GM15510 (cell line): ENCODE measurements around the gene CLDND2.
A peak's percentile ranks its signal among the peaks of the same experiment; 100 is the strongest.

ENCODE experiments used
- POLR2A ChIP-seq: IDR thresholded peaks from 3 replicates; pipeline ENCODE4 v1.6.1; 2011; ENCODE audit warnings: borderline replicate concordance; ENCODE audit not compliant: insufficient read length; ENCODE audit errors: extremely low read depth

CLDND2 gene

DNA sequence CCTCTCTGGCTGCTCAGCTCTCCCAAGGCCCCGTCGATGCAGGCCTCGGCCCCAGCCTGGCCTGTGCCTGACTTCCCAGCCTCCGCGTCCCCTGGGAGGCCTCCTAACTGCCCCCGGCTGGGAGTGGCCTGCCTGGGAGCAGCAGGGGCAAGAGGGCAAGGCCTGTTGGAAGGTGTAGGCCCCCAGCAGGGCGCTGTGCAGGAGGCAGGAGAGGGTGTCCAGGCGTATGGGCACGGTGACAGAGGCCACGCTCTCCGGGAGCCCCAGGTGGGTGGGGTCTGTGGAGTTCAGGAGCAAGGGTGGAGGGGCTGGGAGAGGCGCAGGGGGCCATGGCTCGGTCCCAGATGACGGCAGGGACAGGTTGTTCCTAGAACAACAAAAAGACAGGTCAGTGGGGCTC is 20.3 kb upstream of the CLDND2 start:
- TF ChIP-seq POLR2A = no peak

DNA sequence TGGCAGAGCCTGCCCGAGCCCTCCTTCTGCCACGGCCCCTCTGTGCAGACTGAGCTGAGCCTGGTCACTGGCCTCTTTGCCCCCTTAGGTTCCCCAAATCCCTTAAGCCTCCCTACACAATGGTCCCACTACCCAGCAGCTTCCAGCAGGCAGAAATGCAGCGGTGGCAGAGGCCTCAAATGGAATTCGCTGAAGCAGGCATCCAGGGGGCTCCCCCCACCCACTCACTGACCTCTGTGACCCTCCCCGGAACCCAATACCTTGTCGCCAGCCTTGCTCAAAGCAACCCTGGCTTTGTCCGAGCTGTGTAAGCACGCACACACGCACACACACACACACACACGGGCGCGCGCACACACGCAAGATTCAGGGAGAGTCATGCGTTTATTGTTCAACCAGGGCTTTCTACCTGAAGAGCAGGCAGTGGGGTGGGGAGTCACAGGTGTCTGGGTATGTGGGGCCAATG is 19.2 kb upstream of the CLDND2 start, which contains the start of gene LIM2:
TSS of gene LIM2 (minus strand) at position 51 of the 466 bp plus-strand sequence. CDS start 531 bp downstream, outside the sequence.
- no peak for TF ChIP-seq POLR2A

DNA sequence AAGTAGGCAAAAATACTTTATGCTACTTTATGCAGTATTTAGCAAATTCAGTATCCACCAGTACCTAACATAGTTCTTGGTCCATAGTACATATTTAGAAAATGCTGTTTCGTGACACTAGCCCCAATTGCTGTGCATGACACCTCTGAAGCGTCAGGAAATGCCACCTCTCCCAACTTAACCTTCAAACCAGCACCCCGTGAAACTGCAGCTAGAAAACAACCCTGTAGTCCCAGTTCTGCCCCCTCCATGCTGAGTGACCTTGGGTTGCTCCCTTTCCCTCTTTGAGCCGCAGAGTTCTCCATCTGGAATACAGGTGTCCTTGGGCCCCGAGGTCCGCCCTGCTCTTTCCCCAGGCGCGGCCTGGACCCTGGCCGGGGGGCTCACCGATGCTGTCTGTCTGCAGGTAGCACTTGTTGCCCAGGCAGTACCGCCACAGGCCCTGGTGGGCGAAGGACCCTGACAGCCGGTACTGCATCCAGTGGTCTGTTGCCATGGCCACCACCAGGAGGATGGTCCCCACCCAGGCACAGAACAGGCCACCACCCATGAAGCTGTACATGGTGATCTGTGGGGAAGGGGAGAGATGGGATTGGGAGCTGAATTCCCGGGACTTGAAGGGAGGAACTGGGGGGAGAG is 18.2 kb upstream of the CLDND2 start:
- no peak for TF ChIP-seq POLR2A

DNA sequence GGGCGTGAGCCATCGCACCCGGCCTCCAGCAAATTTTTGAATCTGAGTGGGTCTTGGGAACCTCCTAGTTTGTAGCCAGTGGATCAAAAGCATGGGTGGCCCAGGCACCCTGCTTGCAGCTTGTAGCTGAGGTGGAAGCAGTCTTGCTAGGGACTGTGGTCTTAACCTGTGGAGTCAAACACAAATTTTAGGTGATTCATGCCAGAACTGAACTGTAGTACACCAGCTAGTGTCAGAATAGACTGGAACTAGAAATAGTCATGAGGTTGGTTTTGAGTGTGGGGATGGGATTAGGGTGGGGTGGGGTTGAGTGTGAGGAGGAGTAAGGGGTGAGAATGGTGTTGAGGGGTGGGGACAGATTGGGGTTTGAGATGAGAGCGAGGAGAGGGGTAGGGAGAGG is 13.2 kb upstream of the CLDND2 start:
- TF ChIP-seq POLR2A = no peak

DNA sequence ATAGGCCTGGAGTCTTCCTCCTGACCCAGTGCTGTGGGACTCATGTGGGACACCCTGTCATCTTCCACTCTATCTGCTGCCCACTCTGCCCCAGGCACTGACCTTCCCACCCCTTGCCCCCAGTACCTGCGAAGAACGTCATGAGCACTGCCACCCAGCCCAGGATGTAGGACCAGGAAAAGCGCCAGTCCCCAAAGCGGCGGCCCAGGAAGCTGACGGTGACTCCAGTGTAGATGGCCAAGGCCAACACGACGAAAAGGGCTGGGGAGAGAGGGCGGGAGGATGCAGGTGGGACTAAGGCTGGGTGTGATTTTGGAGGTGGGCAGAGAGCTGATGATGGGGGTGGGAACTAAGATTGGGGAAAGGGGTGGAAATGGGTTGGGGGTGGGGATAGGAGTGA is 11.6 kb upstream of the CLDND2 start:
- no peak for TF ChIP-seq POLR2A

DNA sequence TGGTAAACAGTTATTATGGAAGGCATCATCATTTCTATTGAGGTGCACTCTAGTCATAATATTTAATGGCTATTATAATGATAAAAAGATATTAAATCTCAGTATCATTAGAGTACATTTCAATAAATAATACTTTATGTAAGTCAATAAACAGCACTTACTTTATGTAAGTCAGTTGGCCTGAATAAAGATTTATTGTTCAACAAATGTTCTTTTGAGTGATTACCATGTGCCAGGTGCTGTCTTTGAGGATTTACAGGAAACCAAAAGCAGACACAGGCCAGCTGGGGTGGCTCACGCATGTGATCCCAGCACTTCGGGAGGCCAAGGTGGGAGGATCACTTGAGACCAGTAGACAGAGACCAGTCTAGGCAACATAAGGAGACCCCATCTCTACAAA is 8.6 kb upstream of the CLDND2 start:
- no peak for TF ChIP-seq POLR2A

DNA sequence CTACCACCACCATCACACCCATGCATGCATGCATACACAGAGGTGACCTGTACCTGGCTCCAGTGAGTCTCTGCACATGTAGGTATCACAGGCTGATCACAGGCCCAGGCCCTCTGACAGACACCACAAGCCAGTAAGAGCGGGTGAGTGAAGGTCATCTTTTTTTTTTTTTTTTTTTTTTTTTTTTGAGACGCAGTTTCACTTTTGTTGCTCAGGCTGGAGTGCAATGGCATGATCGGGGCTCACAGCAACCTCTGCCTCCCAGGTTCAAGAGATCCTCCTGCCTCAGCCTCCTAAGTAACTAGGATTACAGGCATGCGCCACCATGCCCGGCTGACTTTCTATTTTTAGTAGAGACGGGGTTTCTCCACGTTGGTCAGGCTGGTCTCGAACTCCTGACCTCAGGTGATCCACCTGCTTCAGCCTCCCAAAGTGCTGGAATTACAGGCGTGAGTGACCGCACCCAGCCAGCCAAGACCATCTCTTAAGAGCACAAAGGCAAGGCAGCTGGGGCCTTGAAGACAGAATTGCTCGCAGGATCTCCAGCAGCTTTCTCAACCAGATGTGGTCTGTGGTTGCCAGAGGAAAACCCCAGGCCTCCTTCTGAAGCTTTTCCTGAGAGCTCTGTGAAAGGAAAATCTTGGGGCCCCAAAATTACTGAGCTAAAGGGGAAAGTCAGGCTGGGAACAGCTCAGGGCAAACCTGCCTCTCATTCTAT is 6.9 kb upstream of the CLDND2 start:
- no peak for TF ChIP-seq POLR2A

DNA sequence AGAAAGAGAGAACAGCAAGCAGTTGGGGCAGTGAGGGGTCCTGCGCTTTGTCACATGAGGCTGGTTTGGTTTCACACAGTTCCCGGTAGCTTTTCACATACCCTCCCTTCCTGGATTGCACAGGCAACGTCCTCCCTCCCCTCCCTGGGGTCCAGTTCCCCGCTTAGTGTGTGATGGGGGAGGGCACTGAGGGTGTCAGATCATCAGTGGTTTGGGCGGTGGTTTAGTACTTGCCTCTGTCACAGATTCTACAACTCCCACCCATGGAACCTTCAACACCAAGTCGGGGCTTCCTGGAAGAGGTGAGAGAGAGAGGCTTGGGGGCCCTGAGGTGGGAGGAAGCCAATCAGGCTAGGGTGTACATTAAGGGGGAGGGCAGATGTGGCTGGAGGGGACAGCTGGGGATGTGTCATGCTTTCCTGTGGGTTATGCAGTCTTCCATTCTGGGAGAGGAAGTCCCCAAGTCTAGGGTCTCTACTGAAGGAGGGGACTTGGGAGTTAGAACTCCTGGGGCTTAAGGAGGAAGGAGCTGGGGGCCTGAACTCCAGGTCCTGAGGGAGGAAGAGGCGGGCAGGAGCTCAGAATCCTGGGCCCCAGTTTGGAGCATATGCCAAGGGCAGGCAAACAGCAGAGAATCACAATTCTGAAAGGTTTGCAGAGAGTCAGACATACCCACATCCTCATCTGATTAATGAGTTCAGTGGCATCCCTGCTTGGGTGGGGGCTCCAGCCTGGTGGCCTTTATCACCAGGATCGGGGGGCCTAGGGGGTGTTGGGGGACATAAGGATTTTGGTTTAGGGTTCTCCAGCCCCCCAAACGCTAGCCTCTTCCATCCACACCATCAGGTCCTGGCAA is 4.1 kb upstream of the CLDND2 start, which contains the start of gene NKG7:
TSS of gene NKG7 (minus strand) at position 6 of the 856 bp plus-strand sequence. CDS start 119 bp downstream, outside the sequence.
- no peak for TF ChIP-seq POLR2A

DNA sequence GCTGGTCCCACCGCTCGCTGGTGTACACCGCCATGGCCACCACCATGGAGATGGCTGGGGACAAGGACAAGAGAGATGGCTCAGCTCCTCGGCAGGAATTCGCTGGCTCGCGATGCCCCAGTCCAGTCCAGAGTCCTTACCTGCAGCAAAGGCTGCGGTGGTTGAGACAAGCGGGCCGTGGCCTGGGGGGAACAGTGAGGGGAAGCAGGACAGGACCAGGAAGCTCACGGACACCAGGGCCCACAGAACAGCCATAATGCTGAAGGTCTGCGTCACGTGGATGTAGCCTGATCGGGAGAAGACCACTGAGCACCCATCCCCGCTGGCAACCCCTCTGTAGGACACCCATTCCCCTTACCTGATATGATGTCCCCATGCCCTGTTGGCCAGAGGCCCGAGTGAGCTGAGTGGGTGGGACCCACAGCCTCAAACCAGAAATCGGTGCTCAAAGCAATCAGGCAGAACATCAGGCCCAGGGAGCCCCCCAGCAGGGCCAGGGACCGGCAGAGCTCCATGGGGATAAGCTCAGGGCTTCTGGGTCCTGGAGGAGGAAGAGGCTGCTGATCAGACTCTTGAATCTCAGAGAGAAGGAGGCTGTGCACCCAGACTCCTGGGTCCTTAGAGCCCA is 3.3 kb upstream of the CLDND2 start:
- no peak for TF ChIP-seq POLR2A

DNA sequence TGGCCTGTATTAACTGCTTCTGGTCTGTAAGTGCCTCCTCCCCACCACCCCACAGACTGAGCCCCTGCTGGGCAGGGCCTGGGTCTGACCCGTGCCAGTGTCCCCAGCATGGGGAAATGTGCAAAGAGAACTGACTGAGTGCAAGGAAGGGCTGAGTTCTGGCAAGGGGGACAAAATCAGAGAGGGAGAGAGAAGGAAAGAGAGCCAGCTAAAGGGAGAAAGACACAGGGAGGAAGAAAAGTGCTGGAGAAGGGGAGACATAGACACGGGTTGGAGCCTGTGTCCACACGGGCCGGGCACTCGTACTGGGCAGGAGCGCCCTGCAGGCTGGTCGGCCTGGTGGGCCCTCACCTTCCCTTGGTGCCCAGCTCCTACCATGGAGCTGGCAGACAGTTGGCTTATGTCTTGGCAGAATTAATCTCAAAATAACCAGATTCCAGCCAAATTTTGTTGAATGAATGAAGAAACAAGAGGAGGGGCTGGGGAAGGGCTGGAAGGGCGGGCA is 2.4 kb upstream of the CLDND2 start:
- TF ChIP-seq POLR2A = no peak

DNA sequence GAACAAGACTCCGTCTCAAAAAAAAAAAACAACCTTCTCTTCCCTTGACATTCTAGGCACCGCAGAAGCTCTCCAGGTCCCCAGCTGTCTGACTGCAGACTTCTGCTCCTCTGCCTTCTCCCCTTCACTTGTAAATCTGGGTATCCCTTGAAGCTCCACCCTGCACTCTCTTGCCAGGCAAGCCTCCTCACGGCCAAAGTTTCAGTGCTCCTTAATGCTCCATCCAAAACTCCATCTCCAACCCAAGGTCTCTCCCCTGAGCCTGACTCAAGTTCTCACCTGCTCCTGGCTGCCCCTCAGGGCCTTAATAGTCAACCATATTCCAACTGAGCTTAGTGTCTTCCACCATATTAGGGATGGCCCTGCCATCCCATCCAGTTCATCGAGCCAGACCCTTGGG is 1.4 kb upstream of the CLDND2 start:
- TF ChIP-seq POLR2A = no peak

DNA sequence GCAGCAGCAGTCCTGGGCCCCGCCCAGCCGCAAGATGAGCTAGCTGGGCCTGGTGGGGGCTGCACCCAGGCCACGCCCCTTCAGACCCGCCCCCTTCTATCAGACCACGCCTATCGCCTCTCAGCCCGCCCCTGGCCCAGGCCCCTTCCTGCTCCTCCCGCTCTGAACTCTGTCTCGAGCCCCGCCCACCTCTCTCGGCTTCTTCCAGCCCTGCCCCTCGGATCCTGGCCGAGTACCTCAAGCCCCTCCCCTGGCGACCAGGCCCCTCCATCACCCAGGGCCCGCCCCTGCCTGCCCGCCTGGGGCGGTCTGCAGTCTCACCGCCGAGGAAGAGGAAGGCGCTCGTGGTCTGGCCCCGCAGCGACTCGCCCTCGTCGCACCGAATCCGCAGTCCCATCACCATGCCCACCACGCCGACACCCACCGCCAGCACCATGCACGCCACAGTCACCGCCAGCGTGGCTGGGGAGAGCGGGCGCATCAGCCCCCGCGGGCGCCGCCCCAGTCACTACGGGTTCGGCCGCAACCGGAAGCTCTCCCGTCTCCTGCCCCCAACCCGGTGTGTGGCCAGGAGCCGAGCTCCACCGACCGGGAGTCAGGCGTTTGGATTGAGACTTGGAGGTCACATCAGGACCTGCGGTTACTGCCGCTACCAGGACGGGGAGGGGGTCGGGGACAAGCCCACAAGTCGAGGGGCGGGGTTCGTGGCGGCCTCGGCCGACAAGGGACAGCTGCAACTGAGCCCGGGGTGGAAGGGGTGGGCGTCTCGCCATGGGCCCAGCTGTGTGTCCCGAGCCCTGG is 1.0 kb downstream of the CLDND2 start:
- peak; percentile 76 for TF ChIP-seq POLR2A

DNA sequence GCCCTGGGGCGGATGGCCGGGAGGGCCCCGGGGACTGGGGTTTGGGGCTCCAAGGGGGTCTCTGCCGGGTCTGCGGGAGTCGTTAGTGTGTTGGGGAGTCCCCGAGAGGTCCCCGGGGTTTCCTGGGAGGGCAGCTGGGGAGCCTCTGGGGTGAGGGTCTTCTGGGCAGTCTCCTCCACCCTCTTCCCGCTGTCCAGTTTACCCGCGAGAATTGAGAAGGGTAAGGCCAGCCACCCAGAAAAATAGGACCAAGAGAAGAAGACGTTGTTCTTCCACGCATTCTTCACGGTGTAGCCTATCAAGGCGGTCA is 1.6 kb downstream of the CLDND2 start:
- no peak for TF ChIP-seq POLR2A
